Femur (tissue), 1 donor: ENCODE results near the gene BAHCC1.

Experiments
- DNase-seq: peaks from one replicate; pipeline ENCODE4 v3.0.0-alpha.2; 2017

The BAHCC1 gene

GRCh38 chr17:81368161-81369022 is 26.9 kb upstream of the BAHCC1 start:
- DNase-seq, result no peak

GRCh38 chr17:81370294-81370693 is 25.0 kb upstream of the BAHCC1 start:
- no peak for DNase-seq

- peak; percentile 63 for DNase-seq
Measured at GRCh38 chr17:81371910-81372760, 23.1 kb upstream of the BAHCC1 start.

- no peak for DNase-seq
Measured at GRCh38 chr17:81373536-81374160, 21.6 kb upstream of the BAHCC1 start.

GRCh38 chr17:81374890-81375289 is 20.4 kb upstream of the BAHCC1 start:
- DNase-seq, result no peak

GRCh38 chr17:81376946-81377714 is 18.1 kb upstream of the BAHCC1 start:
- peak; percentile 10 for DNase-seq

- no peak for DNase-seq
Measured at GRCh38 chr17:81378941-81379511, 16.2 kb upstream of the BAHCC1 start.

GRCh38 chr17:81379523-81379942 is 15.7 kb upstream of the BAHCC1 start:
- DNase-seq, result no peak

GRCh38 chr17:81380131-81380530 is 15.1 kb upstream of the BAHCC1 start:
- DNase-seq, result no peak

GRCh38 chr17:81380666-81381518 is 14.4 kb upstream of the BAHCC1 start:
- DNase-seq, result no peak

GRCh38 chr17:81381632-81382577 is 13.4 kb upstream of the BAHCC1 start:
- DNase-seq, result no peak

- DNase-seq, result no peak
Measured at GRCh38 chr17:81382851-81383250, 12.4 kb upstream of the BAHCC1 start.

- DNase-seq, result no peak
Measured at GRCh38 chr17:81383504-81384421, 11.5 kb upstream of the BAHCC1 start.

- no peak for DNase-seq
Measured at GRCh38 chr17:81384929-81385319, 10.3 kb upstream of the BAHCC1 start.

- DNase-seq, result peak; percentile 81
Measured at GRCh38 chr17:81385320-81386111, 9.7 kb upstream of the BAHCC1 start.

- peak; percentile 58 for DNase-seq
Measured at GRCh38 chr17:81386141-81386645, 9.1 kb upstream of the BAHCC1 start.

- peak; percentile 71 for DNase-seq
Measured at GRCh38 chr17:81386646-81387099, 8.6 kb upstream of the BAHCC1 start.
